PFSK-1 (cell line): ENCODE data around the gene USP48.

Experiments used
- POLR2AphosphoS5 ChIP-seq: IDR thresholded peaks from 2 replicates; pipeline ENCODE4 v1.6.1; 2012; ENCODE audit warnings: low read depth, mild to moderate bottlenecking, control low read depth, low read length, moderate library complexity
- TF ChIP-seq, protein P1 (sequence below), 2 experiments: IDR thresholded peaks; 2 replicates each; pipeline versions ENCODE4 v1.6.1 to v1.8.0; 2011 to 2012; ENCODE audit warnings: low read depth in 2 of 2, low read length in 2 of 2, control low read depth in 1 of 2, inconsistent platforms in 1 of 2, mild to moderate bottlenecking in 1 of 2, moderate library complexity in 1 of 2; ENCODE audit not compliant: insufficient read depth in 1 of 2

GRCh38 chr1:21702780-21703179 is 80.2 kb downstream of the USP48 start:
- TF ChIP-seq POLR2AphosphoS5: no peak
- TF ChIP-seq, protein P1, sequence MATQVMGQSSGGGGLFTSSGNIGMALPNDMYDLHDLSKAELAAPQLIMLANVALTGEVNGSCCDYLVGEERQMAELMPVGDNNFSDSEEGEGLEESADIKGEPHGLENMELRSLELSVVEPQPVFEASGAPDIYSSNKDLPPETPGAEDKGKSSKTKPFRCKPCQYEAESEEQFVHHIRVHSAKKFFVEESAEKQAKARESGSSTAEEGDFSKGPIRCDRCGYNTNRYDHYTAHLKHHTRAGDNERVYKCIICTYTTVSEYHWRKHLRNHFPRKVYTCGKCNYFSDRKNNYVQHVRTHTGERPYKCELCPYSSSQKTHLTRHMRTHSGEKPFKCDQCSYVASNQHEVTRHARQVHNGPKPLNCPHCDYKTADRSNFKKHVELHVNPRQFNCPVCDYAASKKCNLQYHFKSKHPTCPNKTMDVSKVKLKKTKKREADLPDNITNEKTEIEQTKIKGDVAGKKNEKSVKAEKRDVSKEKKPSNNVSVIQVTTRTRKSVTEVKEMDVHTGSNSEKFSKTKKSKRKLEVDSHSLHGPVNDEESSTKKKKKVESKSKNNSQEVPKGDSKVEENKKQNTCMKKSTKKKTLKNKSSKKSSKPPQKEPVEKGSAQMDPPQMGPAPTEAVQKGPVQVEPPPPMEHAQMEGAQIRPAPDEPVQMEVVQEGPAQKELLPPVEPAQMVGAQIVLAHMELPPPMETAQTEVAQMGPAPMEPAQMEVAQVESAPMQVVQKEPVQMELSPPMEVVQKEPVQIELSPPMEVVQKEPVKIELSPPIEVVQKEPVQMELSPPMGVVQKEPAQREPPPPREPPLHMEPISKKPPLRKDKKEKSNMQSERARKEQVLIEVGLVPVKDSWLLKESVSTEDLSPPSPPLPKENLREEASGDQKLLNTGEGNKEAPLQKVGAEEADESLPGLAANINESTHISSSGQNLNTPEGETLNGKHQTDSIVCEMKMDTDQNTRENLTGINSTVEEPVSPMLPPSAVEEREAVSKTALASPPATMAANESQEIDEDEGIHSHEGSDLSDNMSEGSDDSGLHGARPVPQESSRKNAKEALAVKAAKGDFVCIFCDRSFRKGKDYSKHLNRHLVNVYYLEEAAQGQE (IDR thresholded peaks at IDR 0.05; ENCODE audit: insufficient read depth in 1 of 2, low read depth in 2 of 2, low read length in 2 of 2): no peak
